Neural progenitor cell (in vitro differentiated cells): Measurements from ENCODE around the gene FCAMR.

Experiments
- CTCF ChIP-seq: fragments of 200-600 bp; sonication (generic); IDR thresholded peaks from 2 replicates; pipeline ENCODE4 v1.5.1; 2017; ENCODE audit warnings: antibody characterized with exemption, mild to moderate bottlenecking
- EZH2 ChIP-seq: fragments of 200-600 bp; sonication (generic); IDR thresholded peaks from 2 replicates; pipeline ENCODE4 v1.6.1; 2017; ENCODE audit warnings: antibody characterized with exemption, mild to moderate bottlenecking, moderate library complexity
- EZH2phosphoT487 ChIP-seq: fragments of 200-600 bp; sonication (generic); IDR thresholded peaks from 2 replicates; pipeline ENCODE4 v1.6.1; 2017; ENCODE audit warnings: antibody characterized with exemption

DNA sequence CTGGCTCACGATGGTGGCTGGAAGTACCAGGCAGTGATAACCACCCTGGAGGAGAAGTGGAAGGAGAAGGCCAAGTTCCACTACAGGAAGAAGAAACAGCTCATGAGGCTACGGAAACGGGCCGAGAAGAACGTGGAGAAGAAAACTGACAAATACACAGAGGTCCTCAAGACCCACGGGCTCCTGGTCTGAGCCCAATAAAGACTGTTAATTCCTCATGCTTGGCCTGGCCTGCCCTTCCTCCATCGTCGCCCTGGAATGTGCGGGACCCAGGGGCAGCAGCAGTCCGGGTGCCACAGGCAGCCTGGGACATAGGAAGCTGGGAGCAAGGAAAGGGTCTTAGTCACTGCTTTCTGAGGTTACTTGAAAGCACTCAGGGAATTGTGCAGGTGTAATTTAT, 62.2 kb downstream of the FCAMR start:
- TF ChIP-seq CTCF (no peak), EZH2phosphoT487 (no peak), EZH2 (no peak)
